Left lung (tissue), 10 donors: Measurements from ENCODE around the gene PGA3. TPM values are rescaled to one million over a fixed set of nuclear protein-coding genes. Genes with fewer than 3 reads are reported as not detected.
"Not testable (repeated sequence)": the region's sequence is repeated elsewhere in the genome, so short reads cannot be mapped to it uniquely, and the experiment has no call there.

Experiments used
- ATAC-seq: fragments of 200-7000 bp; cut with Tn5 transposase; one replicate; pipeline ENCODE4 v1.9.1; 2020; ENCODE audit warnings: moderate library complexity
- DNase-seq, 4 donors: peaks; one replicate each; pipeline ENCODE4 v3.0.0-alpha.2; 2013 to 2020
- H3K27ac ChIP-seq, 2 donors: fragments of 200-600 bp; sonication (generic) in 1 of 2; one replicate each; pipeline versions ENCODE4 v1.5.0 to v1.8.0; 2020 to 2021
- H3K27me3 ChIP-seq, 2 donors: fragments of 200-600 bp; sonication (generic) in 1 of 2; one replicate each; pipeline versions ENCODE4 v1.5.0 to v1.8.0; 2020 to 2021
- H3K36me3 ChIP-seq, 2 donors: fragments of 200-600 bp; sonication (generic) in 1 of 2; one replicate each; pipeline versions ENCODE4 v1.5.0 to v1.8.0; 2020 to 2021
- H3K4me1 ChIP-seq, 2 donors: fragments of 200-600 bp; one replicate each; pipeline ENCODE4 v1.8.0; 2021
- H3K4me3 ChIP-seq, 2 donors: fragments of 200-600 bp; sonication (generic) in 1 of 2; one replicate each; pipeline versions ENCODE4 v1.5.0 to v1.8.0; 2020 to 2021; ENCODE audit warnings: mild to moderate bottlenecking in 1 of 2
- H3K9me3 ChIP-seq, 2 donors: fragments of 200-600 bp; sonication (generic) in 1 of 2; one replicate each; pipeline versions ENCODE4 v1.5.0 to v1.8.0; 2020 to 2021
- intact Hi-C, 2 donors: fragments of 100-400 bp; cut with DNase I; formaldehyde crosslinking; loops; one replicate each; pipeline versions ENCODE4 v1.11.2 to v1.14.2; 2022
- polyA plus RNA-seq, 6 donors: library from polyadenylated mRNA; unstranded; fragments of 120-200 nt; gene quantifications; one replicate each; pipeline ENCODE4 v1.2.1, GENCODE V29; 2013; ENCODE audit not compliant: insufficient read length in 6 of 6
- total RNA-seq, 2 donors: library from RNA; stranded (reverse); fragmentation: NEBNext Ultra II Directional; extraction: Animal tissue kit (Norgen Biotek cat#: 25700); gene quantifications; one replicate each; pipeline ENCODE4 v1.2.1, GENCODE V29; 2021
- TF ChIP-seq, protein P1 (sequence below), 2 donors: fragments of 200-600 bp; sonication (generic) in 1 of 2; IDR thresholded peaks; one replicate each; pipeline versions ENCODE4 v1.5.0 to v1.8.0; 2021; ENCODE audit warnings: antibody characterized with exemption in 2 of 2
- donor health status: DM: no; HTN: yes; CAD: no.
- donor health status: DM: no; HTN: no; CAD: no.

PGA3 gene
- total and polyA plus RNA-seq, 8 donors = 0.11 to 0.45 (median 0.28) TPM; not detected in 2

DNA sequence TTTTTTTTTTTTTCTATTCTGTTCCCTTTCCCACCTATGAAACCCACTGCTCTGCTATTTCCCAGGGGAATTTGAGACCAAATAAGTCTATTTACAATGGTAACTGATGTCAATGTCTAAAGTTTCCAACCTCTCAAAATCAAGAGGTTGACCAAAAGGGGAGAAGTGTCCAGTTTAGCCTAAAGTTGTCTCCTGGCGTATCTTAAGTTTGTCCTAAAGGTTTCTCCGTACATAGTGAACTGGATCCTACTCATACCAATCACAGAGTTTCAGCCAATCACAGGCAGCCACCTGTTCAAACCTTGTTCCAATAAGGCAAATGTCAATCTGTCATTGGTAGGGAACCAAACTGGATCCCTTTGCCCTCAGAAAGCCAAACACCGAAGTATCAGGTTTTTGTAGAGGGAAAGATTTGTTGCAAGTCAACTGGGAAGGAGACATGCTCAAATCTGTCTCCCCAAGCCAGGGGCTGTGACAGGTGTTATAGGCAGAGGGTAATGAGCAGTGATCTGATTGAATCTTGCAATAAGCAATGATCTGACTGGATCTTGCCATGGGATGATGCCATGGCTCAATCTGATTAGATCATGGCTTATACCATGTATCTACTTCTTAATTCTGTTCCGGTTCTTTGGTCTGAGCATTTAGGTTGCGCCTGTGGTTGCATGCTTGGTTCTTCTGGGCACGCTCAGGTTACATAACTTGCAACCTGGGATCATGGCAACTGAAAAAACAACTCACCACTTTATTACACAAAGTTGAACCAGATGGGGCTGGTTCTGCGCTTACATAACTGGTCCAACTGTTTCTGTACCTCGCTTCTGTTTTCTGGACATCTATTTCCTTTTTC is 41.0 kb upstream of the PGA3 start:
- H3K27me3 ChIP-seq = no peaks in the 10 kb centered on the region
- H3K36me3 ChIP-seq = no peaks in the 10 kb centered on the region
- TF ChIP-seq, protein P1, sequence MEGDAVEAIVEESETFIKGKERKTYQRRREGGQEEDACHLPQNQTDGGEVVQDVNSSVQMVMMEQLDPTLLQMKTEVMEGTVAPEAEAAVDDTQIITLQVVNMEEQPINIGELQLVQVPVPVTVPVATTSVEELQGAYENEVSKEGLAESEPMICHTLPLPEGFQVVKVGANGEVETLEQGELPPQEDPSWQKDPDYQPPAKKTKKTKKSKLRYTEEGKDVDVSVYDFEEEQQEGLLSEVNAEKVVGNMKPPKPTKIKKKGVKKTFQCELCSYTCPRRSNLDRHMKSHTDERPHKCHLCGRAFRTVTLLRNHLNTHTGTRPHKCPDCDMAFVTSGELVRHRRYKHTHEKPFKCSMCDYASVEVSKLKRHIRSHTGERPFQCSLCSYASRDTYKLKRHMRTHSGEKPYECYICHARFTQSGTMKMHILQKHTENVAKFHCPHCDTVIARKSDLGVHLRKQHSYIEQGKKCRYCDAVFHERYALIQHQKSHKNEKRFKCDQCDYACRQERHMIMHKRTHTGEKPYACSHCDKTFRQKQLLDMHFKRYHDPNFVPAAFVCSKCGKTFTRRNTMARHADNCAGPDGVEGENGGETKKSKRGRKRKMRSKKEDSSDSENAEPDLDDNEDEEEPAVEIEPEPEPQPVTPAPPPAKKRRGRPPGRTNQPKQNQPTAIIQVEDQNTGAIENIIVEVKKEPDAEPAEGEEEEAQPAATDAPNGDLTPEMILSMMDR (IDR thresholded peaks at IDR 0.05) = no peak
- peaks cover 19 to 69% of the 10 kb centered on the region in 2 donors for H3K4me1 ChIP-seq
- DNase-seq = no peak
- no peaks in the 10 kb centered on the region for H3K9me3 ChIP-seq
- peak overlapping the region; percentile 99 for H3K27ac ChIP-seq
- intact Hi-C loops = no loop called here
- no peak for ATAC-seq
- H3K4me3 ChIP-seq = peak overlapping the region; percentile 67 to 77

DNA sequence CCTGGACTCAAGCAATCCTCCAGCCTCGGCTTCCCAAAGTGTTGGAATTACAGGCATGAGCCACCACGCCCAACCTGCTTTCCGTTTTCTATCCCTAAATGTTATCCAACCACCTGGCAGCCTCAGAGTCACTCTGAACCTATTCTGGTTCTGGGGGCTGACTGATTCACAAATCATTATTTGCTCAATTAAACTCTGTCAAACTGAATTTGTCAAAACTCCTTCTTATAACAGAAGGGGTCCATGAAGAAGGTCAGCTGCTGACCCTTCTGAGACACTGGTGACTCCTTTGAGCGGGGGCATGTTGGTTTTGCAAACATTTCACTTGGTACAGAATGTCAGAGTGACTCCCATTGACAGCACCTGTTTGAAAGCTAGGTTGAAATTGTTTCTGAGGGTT is 40.3 kb upstream of the PGA3 start:
- Histone ChIP-seq H3K36me3 (no peaks in the 10 kb centered on the region), H3K9me3 (no peaks in the 10 kb centered on the region), H3K4me1 (peaks cover 19 to 70% of the 10 kb centered on the region in 2 donors), H3K4me3 (no peak overlapping the region), H3K27ac (peak overlapping the region in 1 of 2 donors; percentile 99), H3K27me3 (no peaks in the 10 kb centered on the region)
- no peak for DNase-seq
- TF ChIP-seq, protein P1 (IDR thresholded peaks at IDR 0.05) = no peak
- ATAC-seq = no peak
- intact Hi-C loops = no loop called here

DNA sequence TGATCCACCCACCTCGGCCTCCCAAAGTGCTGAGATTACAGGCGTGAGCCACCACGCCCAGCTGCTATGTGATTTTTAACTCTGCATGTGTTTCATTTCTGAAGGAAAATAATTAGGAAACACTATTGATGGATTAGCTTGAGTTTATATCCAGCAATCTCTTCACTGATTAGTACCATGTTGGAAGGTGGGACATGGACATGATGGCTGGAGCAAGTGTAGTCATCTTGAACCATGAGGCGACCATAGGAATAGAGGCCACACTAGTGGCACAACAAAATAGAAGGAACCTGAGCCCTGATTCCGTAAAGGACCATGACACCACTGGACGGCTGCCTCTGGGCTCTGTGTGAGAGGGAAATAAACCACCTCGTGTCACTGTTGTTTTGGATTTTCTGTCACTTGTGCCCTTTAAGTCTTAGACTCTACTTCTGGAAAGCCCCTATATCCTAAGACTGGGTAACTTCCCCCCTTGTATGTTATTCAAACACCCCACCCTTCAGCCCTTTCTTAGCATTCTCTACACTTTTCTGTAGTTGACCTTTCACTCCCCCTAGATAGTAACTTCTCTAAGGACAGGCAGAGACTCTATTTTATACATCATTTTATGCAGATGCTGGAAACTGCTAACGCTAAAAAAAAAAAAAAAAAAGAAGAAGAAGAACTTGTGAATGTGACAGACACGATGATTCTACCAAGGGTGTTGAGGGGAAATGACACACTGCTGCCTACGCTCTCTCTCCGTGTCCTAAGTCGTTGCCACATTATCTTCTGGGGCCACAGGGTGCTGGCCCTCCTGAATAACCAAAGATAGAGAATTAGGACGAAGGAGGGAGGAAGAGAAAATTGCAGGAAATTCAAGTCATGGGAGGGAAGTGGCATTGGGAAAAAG is 39.4 kb upstream of the PGA3 start:
- H3K27me3 ChIP-seq = no peaks in the 10 kb centered on the region
- H3K36me3 ChIP-seq = no peaks in the 10 kb centered on the region
- no peaks in the 10 kb centered on the region for H3K9me3 ChIP-seq
- H3K27ac ChIP-seq = peak overlapping the region; percentile 69 to 99
- TF ChIP-seq, protein P1 (IDR thresholded peaks at IDR 0.05) = no peak
- H3K4me3 ChIP-seq = peak overlapping the region in 1 of 2 donors; percentile 21
- DNase-seq (peak in 1 of 4 donors; percentile 56), ATAC-seq (peak; percentile 2)
- intact Hi-C loops = no loop called here
- H3K4me1 ChIP-seq = peaks cover 12 to 63% of the 10 kb centered on the region in 2 donors

DNA sequence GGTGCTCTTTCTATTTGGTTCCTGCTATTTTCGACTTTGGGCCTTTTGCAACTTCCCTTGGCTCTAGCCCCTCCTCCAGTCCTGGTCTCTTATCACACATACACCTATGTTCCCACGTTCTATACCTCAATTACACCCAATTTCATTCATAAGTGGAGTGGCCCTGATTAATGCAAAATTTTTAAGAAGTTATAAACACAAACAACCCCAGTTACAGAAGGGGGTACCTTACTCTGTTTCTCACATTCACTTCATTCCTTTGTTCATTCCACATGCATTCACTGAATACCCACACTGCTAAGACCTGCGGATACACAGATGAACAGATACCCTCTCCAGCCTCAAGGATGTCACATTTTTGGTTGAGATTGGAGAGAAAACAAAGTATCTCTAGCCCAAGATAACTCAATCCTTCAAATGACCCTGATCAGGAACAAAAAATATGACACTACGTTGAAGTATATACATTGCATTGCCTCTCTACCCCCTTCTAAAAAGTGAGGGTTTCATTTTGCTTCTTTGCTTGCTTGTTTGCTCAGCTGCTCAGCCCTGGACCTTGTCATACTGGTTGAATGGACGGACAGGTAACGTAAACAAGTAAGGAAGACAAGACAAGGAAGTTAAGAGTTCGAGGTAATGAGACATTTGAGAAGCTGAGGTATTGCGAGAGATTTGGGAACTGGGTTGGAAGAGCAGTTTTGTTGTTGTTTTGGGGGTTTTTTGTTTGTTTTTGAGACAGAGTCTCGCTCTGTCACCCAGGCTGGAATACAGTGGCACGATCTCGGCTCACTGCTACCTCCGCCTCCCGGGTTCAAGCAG is 38.5 kb upstream of the PGA3 start:
- no peaks in the 10 kb centered on the region for H3K36me3 ChIP-seq
- H3K27ac ChIP-seq = peak overlapping the region; percentile 44 to 99
- intact Hi-C loops = no loop called here
- H3K27me3 ChIP-seq = no peaks in the 10 kb centered on the region
- ATAC-seq (no peak), DNase-seq (no peak)
- TF ChIP-seq, protein P1 (IDR thresholded peaks at IDR 0.05) = no peak
- no peaks in the 10 kb centered on the region for H3K9me3 ChIP-seq
- peak overlapping the region in 1 of 2 donors; percentile 21 for H3K4me3 ChIP-seq
- H3K4me1 ChIP-seq = peaks cover 11 to 55% of the 10 kb centered on the region in 2 donors

DNA sequence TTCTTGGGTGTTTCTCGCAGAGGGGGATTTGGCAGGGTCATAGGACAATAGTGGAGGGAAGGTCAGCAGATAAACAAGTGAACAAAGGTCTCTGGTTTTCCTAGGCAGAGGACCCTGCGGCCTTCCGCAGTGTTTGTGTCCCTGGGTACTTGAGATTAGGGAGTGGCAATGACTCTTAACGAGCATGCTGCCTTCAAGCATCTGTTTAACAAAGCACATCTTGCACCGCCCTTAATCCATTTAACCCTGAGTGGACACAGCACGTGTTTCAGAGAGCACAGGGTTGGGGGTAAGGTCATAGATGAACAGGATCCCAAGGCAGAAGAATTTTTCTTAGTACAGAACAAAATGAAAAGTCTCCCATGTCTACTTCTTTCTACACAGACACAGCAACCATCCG is 37.5 kb upstream of the PGA3 start:
- ATAC-seq, H3K36me3 ChIP-seq, DNase-seq, intact Hi-C loops, H3K9me3 ChIP-seq, H3K27me3 ChIP-seq: not testable (repeated sequence)
- H3K27ac ChIP-seq = peak overlapping the region in 1 of 2 donors; percentile 99
- peaks cover 4 to 45% of the 10 kb centered on the region in 2 donors for H3K4me1 ChIP-seq
- H3K4me3 ChIP-seq = peak overlapping the region in 1 of 2 donors; percentile 21

DNA sequence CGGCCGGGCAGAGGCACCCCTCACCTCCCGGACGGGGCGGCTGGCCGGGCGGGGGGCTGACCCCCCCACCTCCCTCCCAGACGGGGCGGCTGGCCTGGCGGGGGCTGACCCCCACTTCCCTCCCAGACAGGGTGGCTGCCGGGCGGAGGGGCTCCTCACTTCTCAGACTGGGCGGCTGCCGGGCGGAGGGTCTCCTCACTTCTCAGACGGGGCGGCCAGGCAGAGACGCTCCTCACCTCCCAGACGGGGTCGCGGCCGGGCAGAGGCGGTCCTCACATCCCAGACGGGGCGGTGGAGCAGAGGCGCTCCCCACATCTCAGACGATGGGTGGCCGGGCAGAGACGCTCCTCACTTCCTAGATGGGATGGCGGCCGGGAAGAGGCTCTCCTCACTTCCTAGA is 37.0 kb upstream of the PGA3 start:
- DNase-seq, H3K27me3 ChIP-seq, H3K36me3 ChIP-seq, intact Hi-C loops, H3K27ac ChIP-seq, ATAC-seq, H3K9me3 ChIP-seq: not testable (repeated sequence)
- H3K4me3 ChIP-seq = peak overlapping the region in 1 of 2 donors; percentile 15
- H3K4me1 ChIP-seq = peaks cover 3 to 45% of the 10 kb centered on the region in 2 donors
